HG02759 (cell line): Measurements from ENCODE around the gene FGF1.
A peak's percentile ranks its signal among the peaks of the same experiment; 100 is the strongest.
"Not testable (repeated sequence)": the region's sequence is repeated elsewhere in the genome, so short reads cannot be mapped to it uniquely, and the experiment has no call there.

ENCODE experiments used
- ATAC-seq: cut with Tn5 transposase; IDR thresholded peaks from one replicate; pipeline ENCODE4 v1.9.1; 2021; ENCODE audit warnings: mild to moderate bottlenecking, moderate library complexity; ENCODE audit not compliant: unreplicated experiment

Gene FGF1

GRCh38 chr5:142671801-142672200 lies 14.1 kb downstream of the FGF1 start:
- ATAC-seq = no peak

GRCh38 chr5:142671266-142671665 lies 14.6 kb downstream of the FGF1 start:
- no peak for ATAC-seq

- no peak for ATAC-seq
Measured at GRCh38 chr5:142670804-142671203, 15.1 kb downstream of the FGF1 start.

- ATAC-seq = no peak
Measured at GRCh38 chr5:142669477-142669876, 16.4 kb downstream of the FGF1 start.

- ATAC-seq = no peak
Measured at GRCh38 chr5:142668336-142668735, 17.6 kb downstream of the FGF1 start.

GRCh38 chr5:142667831-142668230 lies 18.1 kb downstream of the FGF1 start:
- no peak for ATAC-seq

GRCh38 chr5:142664636-142665035 lies 21.3 kb downstream of the FGF1 start:
- ATAC-seq = no peak

- ATAC-seq = no peak
Measured at GRCh38 chr5:142664067-142664466, 21.8 kb downstream of the FGF1 start.

GRCh38 chr5:142663246-142663645 lies 22.6 kb downstream of the FGF1 start:
- no peak for ATAC-seq

- no peak for ATAC-seq
Measured at GRCh38 chr5:142661957-142662356, 23.9 kb downstream of the FGF1 start.

- no peak for ATAC-seq
Measured at GRCh38 chr5:142661143-142661542, 24.7 kb downstream of the FGF1 start.

- ATAC-seq = no peak
Measured at GRCh38 chr5:142660731-142661130, 25.2 kb downstream of the FGF1 start.

- no peak for ATAC-seq
Measured at GRCh38 chr5:142660196-142660595, 25.7 kb downstream of the FGF1 start.

- no peak for ATAC-seq
Measured at GRCh38 chr5:142659405-142659804, 26.5 kb downstream of the FGF1 start.

- no peak for ATAC-seq
Measured at GRCh38 chr5:142658278-142658677, 27.6 kb downstream of the FGF1 start.

GRCh38 chr5:142657446-142657845 lies 28.4 kb downstream of the FGF1 start:
- no peak for ATAC-seq

GRCh38 chr5:142655339-142656267 lies 30.3 kb downstream of the FGF1 start:
- peak; percentile 88 for ATAC-seq

- ATAC-seq = no peak
Measured at GRCh38 chr5:142654578-142655058, 31.3 kb downstream of the FGF1 start.

GRCh38 chr5:142653321-142653720 lies 32.6 kb downstream of the FGF1 start:
- ATAC-seq = no peak

- no peak for ATAC-seq
Measured at GRCh38 chr5:142652563-142652962, 33.3 kb downstream of the FGF1 start.

- no peak for ATAC-seq
Measured at GRCh38 chr5:142650881-142651280, 35.0 kb downstream of the FGF1 start.

GRCh38 chr5:142650060-142650459 lies 35.8 kb downstream of the FGF1 start:
- no peak for ATAC-seq

- ATAC-seq = not testable (repeated sequence)
Measured at GRCh38 chr5:142648108-142648507, 37.8 kb downstream of the FGF1 start.
